ENCODE results near the gene CACNB2. TPM values are rescaled to one million over a fixed set of nuclear protein-coding genes. Genes with fewer than 3 reads are reported as not detected.

CACNB2 gene
- total RNA-seq, 2 donors from 2014 or later, result not detected

- no peak overlapping the region for H3K27ac Mint-ChIP-seq
- no peak for DNase-seq
- H3K36me3 Mint-ChIP-seq (ENCODE audit: insufficient read depth in 2 of 2), result no peaks in the 10 kb centered on the region
- no peak for ATAC-seq (replicated peaks in 1 of 2)
- H3K9me3 Mint-ChIP-seq, result no peaks in the 10 kb centered on the region
- no peaks in the 10 kb centered on the region for H3K27me3 Mint-ChIP-seq (ENCODE audit: low read depth)
- H3K4me1 Mint-ChIP-seq (ENCODE audit: low read depth), result no peaks in the 10 kb centered on the region
- no peak overlapping the region for H3K4me3 Mint-ChIP-seq
Observed at GRCh38 chr10:18332048-18332447, 191.8 kb downstream of the CACNB2 start.

DNA sequence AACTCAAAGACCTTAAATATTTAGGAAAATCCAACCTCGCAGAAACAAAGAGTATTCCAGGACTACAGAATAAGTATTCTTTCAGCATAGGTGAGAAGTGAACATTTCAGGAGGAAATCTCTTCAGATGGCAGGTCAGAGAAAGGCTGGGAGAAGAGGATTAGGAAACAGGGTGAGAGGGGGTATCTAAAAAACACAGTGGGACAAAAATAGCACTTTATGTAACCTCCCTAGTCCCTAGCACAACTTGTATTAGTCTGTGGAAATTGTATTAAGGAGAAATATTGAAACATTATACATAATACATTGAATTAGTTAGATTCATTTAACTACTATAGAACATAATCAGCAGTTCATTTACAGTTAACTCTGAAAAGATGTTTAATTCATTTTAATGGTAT, 192.3 kb downstream of the CACNB2 start:
- H3K27me3 Mint-ChIP-seq (ENCODE audit: low read depth), result no peaks in the 10 kb centered on the region
- no peak for ATAC-seq (replicated peaks in 1 of 2)
- H3K4me1 Mint-ChIP-seq (ENCODE audit: low read depth), result no peaks in the 10 kb centered on the region
- DNase-seq, result no peak
- H3K27ac Mint-ChIP-seq, result no peak overlapping the region
- H3K36me3 Mint-ChIP-seq (ENCODE audit: insufficient read depth in 2 of 2), result no peaks in the 10 kb centered on the region
- H3K9me3 Mint-ChIP-seq, result no peaks in the 10 kb centered on the region
- H3K4me3 Mint-ChIP-seq, result no peak overlapping the region

GRCh38 chr10:18333621-18334020, 193.4 kb downstream of the CACNB2 start:
- DNase-seq, result no peak
- no peaks in the 10 kb centered on the region for H3K27me3 Mint-ChIP-seq (ENCODE audit: low read depth)
- no peaks in the 10 kb centered on the region for H3K36me3 Mint-ChIP-seq (ENCODE audit: insufficient read depth in 2 of 2)
- H3K9me3 Mint-ChIP-seq, result no peaks in the 10 kb centered on the region
- no peak for ATAC-seq (replicated peaks in 1 of 2)
- H3K27ac Mint-ChIP-seq, result no peak overlapping the region
- no peaks in the 10 kb centered on the region for H3K4me1 Mint-ChIP-seq (ENCODE audit: low read depth)
- H3K4me3 Mint-ChIP-seq, result no peak overlapping the region

DNA sequence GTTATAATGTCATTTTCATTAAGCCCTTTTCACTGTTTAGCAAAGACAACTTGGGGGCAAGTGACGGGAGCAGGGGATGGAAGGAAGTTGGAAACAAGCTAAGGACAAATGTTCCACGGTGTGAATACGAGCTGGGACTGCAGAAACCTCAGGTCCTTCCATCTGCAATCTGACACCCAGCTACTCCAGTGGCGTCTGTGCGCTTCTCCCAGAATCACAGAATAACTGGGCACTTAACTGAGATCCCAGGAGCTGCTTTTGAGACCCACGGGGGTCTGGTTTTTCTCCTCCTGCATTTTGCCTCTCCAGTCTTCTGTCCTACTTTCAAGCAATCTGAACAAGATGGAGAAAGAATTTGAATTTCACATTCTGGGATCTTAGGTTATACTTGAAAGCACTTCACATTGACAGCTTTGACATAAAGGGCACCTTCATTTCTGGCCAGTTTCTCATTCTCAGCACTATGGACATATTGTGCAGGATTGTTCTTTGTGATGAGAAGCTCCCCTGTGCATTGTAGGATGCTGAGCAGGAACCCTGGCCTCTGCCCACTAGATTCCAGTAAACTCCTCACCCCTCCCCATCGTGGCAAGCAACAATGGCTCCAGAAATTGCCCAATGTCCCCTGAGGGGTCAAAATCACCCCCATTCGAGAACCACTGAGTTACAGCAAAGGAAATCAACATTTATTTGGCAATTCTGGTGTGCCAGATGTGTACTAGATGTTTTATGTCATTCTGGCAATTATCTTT, 194.1 kb downstream of the CACNB2 start:
- Mint-ChIP-seq H3K27me3 (ENCODE audit: low read depth) (no peaks in the 10 kb centered on the region), H3K4me3 (no peak overlapping the region), H3K27ac (no peak overlapping the region), H3K36me3 (ENCODE audit: insufficient read depth in 2 of 2) (no peaks in the 10 kb centered on the region), H3K4me1 (ENCODE audit: low read depth) (no peaks in the 10 kb centered on the region), H3K9me3 (no peaks in the 10 kb centered on the region)
- DNase-seq, result no peak
- no peak for ATAC-seq (replicated peaks in 1 of 2)

DNA sequence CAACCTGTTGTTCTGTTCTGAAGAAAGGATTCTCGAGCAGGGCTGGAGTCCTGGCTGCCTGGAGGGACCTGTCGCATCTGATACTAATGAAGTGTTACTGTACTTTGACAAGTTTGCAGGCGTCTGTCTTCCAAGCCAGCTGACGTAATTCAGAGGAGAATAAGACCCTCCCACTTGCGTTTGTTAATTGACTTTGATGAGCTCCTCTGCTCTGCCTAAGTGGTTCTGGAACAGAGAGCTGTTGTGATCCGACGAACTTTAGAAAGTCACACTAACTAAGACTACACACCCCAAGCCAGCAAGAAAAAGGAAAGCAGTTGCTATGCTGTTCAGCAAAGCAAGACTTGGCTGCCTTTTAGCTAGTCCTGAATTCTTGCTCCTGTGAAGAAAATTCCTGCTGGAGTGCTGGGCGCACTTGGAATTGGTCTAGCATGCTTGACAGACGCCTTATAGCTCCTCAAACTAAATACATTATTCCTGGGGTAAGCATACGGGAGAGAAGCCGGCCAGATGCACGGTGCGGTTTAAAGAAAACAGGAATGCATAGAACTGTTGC, 200.3 kb downstream of the CACNB2 start:
- no peak for DNase-seq
- Mint-ChIP-seq H3K4me1 (ENCODE audit: low read depth) (no peaks in the 10 kb centered on the region), H3K4me3 (no peak overlapping the region), H3K9me3 (no peaks in the 10 kb centered on the region), H3K36me3 (ENCODE audit: insufficient read depth in 2 of 2) (no peaks in the 10 kb centered on the region), H3K27ac (no peak overlapping the region), H3K27me3 (ENCODE audit: low read depth) (no peaks in the 10 kb centered on the region)
- ATAC-seq (replicated peaks in 1 of 2), result no peak

DNA sequence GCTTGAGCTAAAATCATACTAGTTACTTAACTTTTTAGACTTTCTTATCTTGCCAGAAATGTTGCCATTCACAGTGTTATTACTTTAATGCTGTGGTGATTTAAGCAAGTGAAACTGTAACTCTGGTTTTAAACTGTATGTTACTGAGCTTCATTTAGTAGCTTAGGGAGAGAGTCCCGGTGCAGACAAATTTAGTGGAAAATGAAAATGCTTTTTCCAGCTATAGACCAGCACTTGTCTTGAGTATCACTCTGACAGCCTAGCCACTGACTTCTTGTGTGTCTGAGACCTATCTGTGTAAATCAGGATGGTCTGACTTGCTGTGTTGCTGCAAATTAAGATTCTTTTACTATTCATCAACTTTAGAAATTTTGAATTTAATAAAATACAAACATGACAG, 200.8 kb downstream of the CACNB2 start:
- DNase-seq (no peak), ATAC-seq (replicated peaks in 1 of 2) (no peak)
- H3K9me3 Mint-ChIP-seq, result no peaks in the 10 kb centered on the region
- no peak overlapping the region for H3K4me3 Mint-ChIP-seq
- H3K27ac Mint-ChIP-seq, result no peak overlapping the region
- H3K4me1 Mint-ChIP-seq (ENCODE audit: low read depth), result no peaks in the 10 kb centered on the region
- H3K27me3 Mint-ChIP-seq (ENCODE audit: low read depth), result no peaks in the 10 kb centered on the region
- no peaks in the 10 kb centered on the region for H3K36me3 Mint-ChIP-seq (ENCODE audit: insufficient read depth in 2 of 2)

DNA sequence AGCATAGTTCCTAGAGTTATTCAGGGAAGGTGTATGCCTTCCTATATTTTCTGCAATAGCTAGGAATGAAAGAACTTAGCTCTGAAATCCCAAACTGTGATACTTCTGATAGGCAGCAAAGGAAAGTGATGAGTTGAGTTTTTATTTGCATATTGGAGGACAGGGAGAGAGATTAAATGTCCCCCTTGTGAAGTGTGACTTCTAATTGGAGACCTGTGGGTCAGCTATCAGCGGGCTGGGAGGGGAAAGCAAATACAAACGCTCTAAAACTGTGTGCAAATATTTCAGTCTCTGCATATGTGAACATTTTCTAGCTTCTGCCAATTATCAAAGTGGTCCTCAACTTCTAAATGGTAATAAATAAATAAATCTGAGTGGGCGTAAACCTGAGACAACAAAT, 203.3 kb downstream of the CACNB2 start:
- no peak for ATAC-seq (replicated peaks in 1 of 2)
- Mint-ChIP-seq H3K27ac (no peak overlapping the region), H3K9me3 (no peaks in the 10 kb centered on the region), H3K27me3 (ENCODE audit: low read depth) (no peaks in the 10 kb centered on the region), H3K36me3 (ENCODE audit: insufficient read depth in 2 of 2) (no peaks in the 10 kb centered on the region), H3K4me1 (ENCODE audit: low read depth) (no peaks in the 10 kb centered on the region), H3K4me3 (no peak overlapping the region)
- DNase-seq, result no peak

DNA sequence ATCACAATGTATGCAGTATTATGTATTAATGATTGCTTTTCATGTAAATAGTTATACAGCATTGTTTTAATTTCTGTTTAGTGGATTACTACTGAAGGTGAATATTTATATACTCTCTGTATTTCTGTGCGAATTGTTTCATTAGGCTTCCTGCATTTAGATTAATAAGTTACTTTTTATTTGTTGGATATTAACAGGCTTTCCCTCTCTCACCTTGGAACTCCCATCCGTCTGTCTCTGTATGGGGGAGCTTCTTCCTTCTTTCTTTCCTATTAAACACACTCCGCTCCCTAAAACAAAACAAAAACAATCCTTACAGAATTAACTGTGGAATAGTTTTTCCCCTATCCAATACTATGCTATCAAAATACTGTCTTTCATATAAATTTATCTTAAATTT, 205.1 kb downstream of the CACNB2 start:
- Mint-ChIP-seq H3K9me3 (no peaks in the 10 kb centered on the region), H3K27me3 (ENCODE audit: low read depth) (no peaks in the 10 kb centered on the region), H3K4me3 (no peak overlapping the region), H3K4me1 (ENCODE audit: low read depth) (no peaks in the 10 kb centered on the region), H3K36me3 (ENCODE audit: insufficient read depth in 2 of 2) (no peaks in the 10 kb centered on the region), H3K27ac (no peak overlapping the region)
- no peak for DNase-seq
- no peak for ATAC-seq (replicated peaks in 1 of 2)

GRCh38 chr10:18350340-18350739, 210.1 kb downstream of the CACNB2 start:
- Mint-ChIP-seq H3K27ac (no peak overlapping the region), H3K27me3 (ENCODE audit: low read depth) (no peaks in the 10 kb centered on the region), H3K4me3 (no peak overlapping the region), H3K36me3 (ENCODE audit: insufficient read depth in 2 of 2) (no peaks in the 10 kb centered on the region), H3K4me1 (ENCODE audit: low read depth) (no peaks in the 10 kb centered on the region), H3K9me3 (no peaks in the 10 kb centered on the region)
- no peak for DNase-seq
- ATAC-seq (replicated peaks in 1 of 2), result no peak

DNA sequence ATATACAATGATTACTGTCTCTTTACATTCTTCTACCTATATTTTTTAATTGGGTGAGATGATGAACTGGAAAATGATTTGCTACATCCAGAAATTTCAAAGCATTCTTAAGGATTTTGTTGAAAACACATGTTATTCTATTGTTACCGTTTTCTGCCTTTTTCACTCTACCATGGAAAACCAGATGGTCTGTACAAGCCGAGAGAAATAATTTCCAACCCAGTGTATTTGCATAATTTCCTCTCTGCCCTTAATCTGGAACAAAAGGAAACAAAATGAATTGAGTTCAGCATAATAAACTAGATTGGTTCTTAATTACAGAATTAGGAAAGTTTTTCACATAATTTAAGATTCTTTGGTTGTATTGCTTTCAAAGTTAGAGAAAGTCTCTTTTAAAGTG, 211.2 kb downstream of the CACNB2 start:
- Mint-ChIP-seq H3K27ac (no peak overlapping the region), H3K36me3 (ENCODE audit: insufficient read depth in 2 of 2) (no peaks in the 10 kb centered on the region), H3K27me3 (ENCODE audit: low read depth) (no peaks in the 10 kb centered on the region), H3K4me1 (ENCODE audit: low read depth) (no peaks in the 10 kb centered on the region), H3K4me3 (no peak overlapping the region), H3K9me3 (no peaks in the 10 kb centered on the region)
- no peak for ATAC-seq (replicated peaks in 1 of 2)
- DNase-seq, result no peak

- no peak overlapping the region for H3K4me3 Mint-ChIP-seq
- H3K36me3 Mint-ChIP-seq (ENCODE audit: insufficient read depth in 2 of 2), result no peaks in the 10 kb centered on the region
- ATAC-seq (replicated peaks in 1 of 2), result no peak
- no peaks in the 10 kb centered on the region for H3K27me3 Mint-ChIP-seq (ENCODE audit: low read depth)
- no peaks in the 10 kb centered on the region for H3K4me1 Mint-ChIP-seq (ENCODE audit: low read depth)
- no peaks in the 10 kb centered on the region for H3K9me3 Mint-ChIP-seq
- no peak overlapping the region for H3K27ac Mint-ChIP-seq
- DNase-seq, result no peak
Observed at GRCh38 chr10:18352175-18352574, 212.0 kb downstream of the CACNB2 start.

GRCh38 chr10:18359812-18360211, 219.6 kb downstream of the CACNB2 start:
- Mint-ChIP-seq H3K27me3 (ENCODE audit: low read depth) (no peaks in the 10 kb centered on the region), H3K36me3 (ENCODE audit: insufficient read depth in 2 of 2) (no peaks in the 10 kb centered on the region), H3K4me1 (ENCODE audit: low read depth) (no peaks in the 10 kb centered on the region), H3K4me3 (no peak overlapping the region), H3K27ac (no peak overlapping the region), H3K9me3 (no peaks in the 10 kb centered on the region)
- ATAC-seq (replicated peaks in 1 of 2) (no peak), DNase-seq (no peak)

- Mint-ChIP-seq H3K27me3 (ENCODE audit: low read depth) (no peaks in the 10 kb centered on the region), H3K4me3 (no peak overlapping the region), H3K36me3 (ENCODE audit: insufficient read depth in 2 of 2) (no peaks in the 10 kb centered on the region), H3K4me1 (ENCODE audit: low read depth) (no peaks in the 10 kb centered on the region), H3K9me3 (no peaks in the 10 kb centered on the region), H3K27ac (no peak overlapping the region)
- no peak for DNase-seq
- no peak for ATAC-seq (replicated peaks in 1 of 2)
Observed at GRCh38 chr10:18362892-18363291, 222.7 kb downstream of the CACNB2 start.

Measured in activated T-cell treated with anti-CD3 and anti-CD28 coated beads, Interleukin-2, amount 50 U/mL, for 72 hours (primary cell).